ENCODE measurements around the gene SAMD4B.
A peak's percentile ranks its signal among the peaks of the same experiment; 100 is the strongest.

SAMD4B gene

DNA sequence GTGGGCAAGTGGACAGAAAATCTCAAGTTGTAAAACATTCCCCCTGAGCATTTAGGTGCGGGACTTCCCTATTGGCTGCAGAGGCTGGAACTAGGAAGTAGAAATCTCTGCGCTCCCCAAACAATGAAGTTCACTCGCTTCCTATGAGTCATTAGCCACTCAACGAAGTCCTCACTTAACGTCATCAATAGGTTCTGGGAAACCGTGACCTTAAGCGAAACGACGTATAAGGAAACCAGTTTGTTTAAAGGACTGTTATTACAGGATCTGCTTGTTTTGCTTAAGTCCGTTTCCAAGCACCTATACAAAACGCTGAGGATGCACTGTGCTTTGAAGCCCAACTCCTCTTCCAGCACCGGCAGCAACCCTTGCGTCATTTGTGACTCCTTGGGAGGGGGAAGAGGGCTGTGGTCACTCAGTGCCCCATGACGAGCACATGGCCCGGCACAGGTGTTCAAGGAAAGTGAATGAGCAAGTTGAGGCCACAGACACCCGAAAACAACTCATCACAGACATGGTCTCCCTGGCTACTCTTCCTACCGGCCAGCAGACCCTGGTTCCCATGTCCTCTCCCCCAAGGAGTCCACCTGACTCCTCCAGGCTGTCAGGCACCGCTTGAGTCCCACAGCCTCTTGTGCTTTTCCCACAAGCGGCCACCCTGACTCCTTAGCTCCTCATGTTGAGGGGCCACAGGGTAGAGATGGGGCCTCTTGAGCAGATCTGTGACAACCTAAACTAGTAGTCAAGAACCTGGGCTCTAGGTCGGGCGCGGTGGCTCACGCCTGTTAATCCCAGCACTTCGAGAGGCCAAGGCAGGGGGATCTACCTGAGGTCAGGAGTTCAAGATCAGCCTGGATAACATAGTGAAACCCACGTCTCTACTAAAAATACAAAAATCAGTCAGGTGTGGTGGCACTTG is 88.7 kb downstream of the SAMD4B start:
- TF ChIP-seq, protein P1, sequence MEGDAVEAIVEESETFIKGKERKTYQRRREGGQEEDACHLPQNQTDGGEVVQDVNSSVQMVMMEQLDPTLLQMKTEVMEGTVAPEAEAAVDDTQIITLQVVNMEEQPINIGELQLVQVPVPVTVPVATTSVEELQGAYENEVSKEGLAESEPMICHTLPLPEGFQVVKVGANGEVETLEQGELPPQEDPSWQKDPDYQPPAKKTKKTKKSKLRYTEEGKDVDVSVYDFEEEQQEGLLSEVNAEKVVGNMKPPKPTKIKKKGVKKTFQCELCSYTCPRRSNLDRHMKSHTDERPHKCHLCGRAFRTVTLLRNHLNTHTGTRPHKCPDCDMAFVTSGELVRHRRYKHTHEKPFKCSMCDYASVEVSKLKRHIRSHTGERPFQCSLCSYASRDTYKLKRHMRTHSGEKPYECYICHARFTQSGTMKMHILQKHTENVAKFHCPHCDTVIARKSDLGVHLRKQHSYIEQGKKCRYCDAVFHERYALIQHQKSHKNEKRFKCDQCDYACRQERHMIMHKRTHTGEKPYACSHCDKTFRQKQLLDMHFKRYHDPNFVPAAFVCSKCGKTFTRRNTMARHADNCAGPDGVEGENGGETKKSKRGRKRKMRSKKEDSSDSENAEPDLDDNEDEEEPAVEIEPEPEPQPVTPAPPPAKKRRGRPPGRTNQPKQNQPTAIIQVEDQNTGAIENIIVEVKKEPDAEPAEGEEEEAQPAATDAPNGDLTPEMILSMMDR (IDR thresholded peaks at IDR 0.05; ENCODE audit: extremely low read depth, missing control alignments): no peak
- DNase-seq (ENCODE audit: low spot score): peak; percentile 74

DNA sequence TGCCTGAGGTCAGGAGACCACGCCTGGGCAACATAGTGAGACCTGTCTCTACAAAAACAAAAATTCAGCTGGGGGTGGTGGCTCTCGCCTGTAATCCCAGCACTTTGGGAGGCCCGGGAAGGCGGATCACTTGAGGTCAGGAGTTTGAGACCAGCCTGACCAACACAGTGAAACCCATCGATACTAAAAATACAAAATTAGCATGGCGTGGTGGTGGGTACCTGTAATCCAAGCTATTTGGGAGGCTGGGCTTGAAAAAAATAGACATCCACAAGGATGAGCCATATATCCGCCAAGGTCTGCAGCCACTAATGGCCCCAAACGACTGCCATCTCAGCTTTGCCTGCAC is 90.4 kb downstream of the SAMD4B start:
- DNase-seq (ENCODE audit: low spot score): no peak
- TF ChIP-seq, protein P1 (IDR thresholded peaks at IDR 0.05; ENCODE audit: extremely low read depth, missing control alignments): no peak

DNA sequence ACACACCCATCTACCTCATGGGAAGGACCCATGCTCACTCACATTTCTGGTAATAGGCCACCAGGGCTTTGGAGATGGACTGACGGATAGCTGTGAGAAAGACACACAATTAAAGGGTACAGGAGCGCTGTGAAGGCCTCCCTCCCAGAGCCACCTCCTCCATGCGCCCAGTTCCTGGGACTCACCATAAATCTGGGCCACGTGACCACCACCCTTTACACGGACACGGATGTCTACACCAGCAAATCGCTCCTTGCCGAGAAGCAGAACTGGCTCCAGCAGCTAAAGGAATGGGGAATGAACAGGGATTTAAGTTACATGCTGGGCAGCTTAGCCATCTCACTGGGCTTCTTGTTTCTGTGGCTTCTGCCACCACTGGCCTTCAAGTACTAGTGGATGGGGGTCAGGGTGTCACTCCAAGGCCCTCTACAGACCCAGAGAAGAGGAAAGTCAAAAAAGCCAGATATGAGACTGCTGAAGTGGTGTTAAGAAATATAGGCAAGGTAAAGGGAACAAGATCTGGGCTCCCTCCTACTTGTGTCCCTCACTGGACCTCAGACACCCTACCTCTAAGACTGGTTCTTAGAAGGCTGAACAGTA is 91.4 kb downstream of the SAMD4B start:
- no peak for DNase-seq (ENCODE audit: low spot score)

DNA sequence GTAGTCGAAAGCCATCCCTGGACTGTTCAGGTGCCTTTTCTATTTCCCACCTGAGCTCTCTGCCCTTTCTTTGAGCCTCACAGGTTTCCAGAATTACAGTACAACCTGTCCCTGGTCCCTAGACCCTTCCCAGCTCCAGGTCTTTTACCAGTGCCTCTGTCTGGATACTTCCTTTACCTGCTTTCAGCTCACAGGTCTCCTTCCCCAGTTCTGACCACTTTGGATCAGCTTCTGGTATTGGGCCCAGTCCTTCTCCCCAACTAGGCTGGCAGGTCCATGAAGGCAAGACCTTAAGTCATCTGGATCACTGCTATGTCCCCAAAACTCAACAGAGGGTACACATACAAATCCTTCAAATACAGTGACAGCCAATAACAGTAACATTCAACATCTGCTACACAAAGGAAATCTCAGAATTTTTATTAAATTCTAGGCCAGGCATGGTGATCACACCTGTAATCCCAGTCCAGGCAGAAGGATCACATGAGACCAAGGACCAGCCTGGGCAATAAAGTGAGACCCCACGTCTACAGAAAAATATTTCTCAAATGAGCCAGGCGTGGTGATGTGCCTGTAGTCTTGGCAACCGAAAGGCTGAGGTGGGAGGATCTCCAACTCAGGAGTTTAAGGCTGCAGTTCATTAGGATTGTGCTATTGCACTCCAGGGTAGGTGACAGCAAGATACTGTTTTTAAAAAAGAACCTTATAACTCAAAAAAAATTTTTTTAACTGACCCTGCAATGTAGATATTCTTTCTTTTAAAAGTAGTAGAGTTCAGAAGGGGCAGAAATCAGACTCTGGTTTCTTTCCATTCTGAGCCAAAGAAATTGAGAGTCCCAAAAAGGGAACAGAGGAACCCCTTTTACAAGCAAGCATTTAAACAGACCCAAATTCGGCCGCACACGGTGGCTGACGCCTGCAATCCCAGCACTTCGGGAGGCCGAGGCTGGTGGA is 92.2 kb downstream of the SAMD4B start:
- TF ChIP-seq, protein P1 (IDR thresholded peaks at IDR 0.05; ENCODE audit: extremely low read depth, missing control alignments): no peak
- no peak for DNase-seq (ENCODE audit: low spot score)

More for the DNA sequence above, 91.4 kb downstream of the SAMD4B start:
- TF ChIP-seq, protein P1 (IDR thresholded peaks at IDR 0.05; ENCODE audit: extremely low read depth, missing control alignments): no peak
